GM19463 (cell line): ENCODE measurements around the gene NUP133.

ENCODE experiments used
- ATAC-seq: cut with Tn5 transposase; IDR thresholded peaks from one replicate; pipeline ENCODE4 v1.9.1; 2021; ENCODE audit warnings: mild to moderate bottlenecking, moderate library complexity; ENCODE audit not compliant: unreplicated experiment

The NUP133 gene

GRCh38 chr1:229454056-229454455 is 54.1 kb downstream of the NUP133 start:
- ATAC-seq, result no peak

GRCh38 chr1:229452956-229453801 is 55.0 kb downstream of the NUP133 start:
- ATAC-seq, result no peak

DNA sequence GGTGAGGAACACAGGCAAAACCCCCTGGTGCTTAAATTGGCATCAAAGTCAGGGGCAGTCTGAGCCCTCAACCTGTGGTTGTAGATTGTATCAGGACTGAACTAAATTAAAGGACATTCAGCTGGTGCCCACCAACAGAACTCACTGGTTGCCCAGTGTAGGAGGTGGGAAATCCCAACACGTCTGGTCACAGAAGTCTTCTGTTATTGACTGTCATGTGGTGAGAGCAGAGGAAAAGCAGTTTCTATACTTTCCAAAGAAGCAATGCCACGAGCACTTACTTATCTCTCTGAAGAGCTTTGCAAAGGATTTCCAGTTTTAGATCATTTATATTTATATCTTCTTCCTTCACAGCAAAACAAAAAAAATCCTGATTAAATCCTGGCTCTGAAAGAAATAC is 59.3 kb downstream of the NUP133 start:
- ATAC-seq, result no peak

- ATAC-seq, result no peak
Measured at GRCh38 chr1:229448354-229448753, 59.8 kb downstream of the NUP133 start.

- no peak for ATAC-seq
Measured at GRCh38 chr1:229447809-229448252, 60.3 kb downstream of the NUP133 start.

DNA sequence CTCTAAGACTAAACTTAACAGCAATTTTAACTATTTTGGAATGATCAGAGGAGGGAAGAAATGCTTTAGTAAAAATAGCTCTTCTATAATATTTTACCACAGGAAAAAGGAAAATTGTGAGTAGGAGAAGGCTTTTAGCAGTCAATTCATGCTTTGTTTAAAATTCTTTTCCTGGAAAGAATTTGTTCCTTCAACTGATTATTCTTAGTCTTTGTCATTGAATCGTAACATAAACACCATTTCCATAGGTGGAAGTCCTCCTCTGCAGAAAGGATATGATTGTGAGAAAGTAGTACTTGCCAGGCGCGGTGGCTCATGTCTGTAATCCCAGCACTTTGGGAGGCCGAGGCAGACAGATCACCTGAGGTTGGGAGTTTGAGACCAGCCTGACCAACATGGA is 62.3 kb downstream of the NUP133 start:
- no peak for ATAC-seq

DNA sequence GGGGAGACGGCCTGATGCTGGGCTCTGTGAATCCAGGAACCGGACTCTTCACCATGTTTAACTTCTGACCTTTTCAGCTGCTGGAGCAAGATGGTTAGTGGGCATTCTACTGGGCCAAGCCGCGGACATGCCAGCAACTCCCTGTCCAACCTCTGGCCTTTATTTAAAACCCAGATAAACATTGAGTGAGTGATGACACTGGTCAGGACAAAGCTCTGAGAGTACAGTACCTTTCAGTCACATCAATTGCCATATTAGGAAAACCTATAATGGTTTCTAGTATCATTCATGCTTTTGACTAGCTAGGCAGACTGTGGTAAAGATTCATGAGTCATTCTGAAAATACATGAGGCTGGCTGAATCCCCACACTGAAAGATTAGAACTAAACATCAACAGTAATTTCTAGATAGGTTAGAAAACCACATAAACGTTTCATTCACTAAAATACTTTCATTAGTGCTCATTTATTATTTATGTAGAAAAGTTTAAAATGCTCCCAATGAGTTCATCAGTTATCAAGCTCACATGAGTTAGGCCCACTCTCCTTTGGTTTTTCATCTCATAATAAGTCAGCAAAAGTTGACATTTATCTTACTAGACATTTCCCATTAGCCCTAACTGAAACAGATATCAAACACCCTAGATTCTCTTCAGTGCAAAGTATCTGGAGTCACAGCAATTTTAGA is 67.1 kb downstream of the NUP133 start:
- ATAC-seq, result peak; percentile 94

DNA sequence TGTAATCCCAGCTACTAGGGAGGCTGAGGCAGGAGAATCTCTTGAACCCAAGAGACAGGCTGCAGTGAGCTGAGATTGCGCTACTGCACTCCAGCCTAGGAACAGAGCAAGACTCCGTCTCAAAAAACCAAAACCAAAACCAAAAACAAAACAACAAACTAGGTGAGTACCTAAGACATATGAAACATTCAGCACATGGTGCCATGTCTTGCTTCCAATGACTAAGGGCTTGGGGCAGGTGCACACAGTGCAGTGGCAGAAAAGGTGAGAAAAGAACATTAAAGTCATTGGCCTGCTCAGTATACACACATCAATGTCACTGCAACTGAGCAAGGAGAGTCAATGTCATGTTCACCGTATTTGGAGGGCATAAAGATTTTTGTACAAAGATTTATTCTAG is 70.1 kb downstream of the NUP133 start:
- no peak for ATAC-seq

- no peak for ATAC-seq
Measured at GRCh38 chr1:229437443-229437842, 70.7 kb downstream of the NUP133 start.

- ATAC-seq, result no peak
Measured at GRCh38 chr1:229436201-229436600, 71.9 kb downstream of the NUP133 start.

DNA sequence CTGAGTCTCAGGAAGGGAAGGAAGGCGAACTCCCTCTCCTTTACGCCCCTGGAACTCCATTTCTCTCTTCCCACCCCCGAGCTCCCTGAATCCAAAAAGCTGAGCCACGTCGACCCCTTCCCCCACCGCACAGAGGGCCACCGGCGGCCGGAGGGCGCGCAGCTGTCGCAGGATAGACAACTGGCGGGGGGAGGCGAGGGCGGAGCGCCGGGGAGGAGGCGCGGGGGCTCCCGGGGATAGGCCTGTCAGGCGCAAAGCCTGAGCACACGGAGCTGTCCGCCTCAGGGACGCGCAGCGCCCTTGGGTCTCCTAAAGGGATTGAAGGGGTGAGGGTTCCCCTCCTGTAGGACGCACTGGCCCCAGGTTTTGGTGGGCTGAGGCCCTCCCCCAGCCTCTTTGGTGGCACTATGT is 73.5 kb downstream of the NUP133 start:
- ATAC-seq, result no peak

DNA sequence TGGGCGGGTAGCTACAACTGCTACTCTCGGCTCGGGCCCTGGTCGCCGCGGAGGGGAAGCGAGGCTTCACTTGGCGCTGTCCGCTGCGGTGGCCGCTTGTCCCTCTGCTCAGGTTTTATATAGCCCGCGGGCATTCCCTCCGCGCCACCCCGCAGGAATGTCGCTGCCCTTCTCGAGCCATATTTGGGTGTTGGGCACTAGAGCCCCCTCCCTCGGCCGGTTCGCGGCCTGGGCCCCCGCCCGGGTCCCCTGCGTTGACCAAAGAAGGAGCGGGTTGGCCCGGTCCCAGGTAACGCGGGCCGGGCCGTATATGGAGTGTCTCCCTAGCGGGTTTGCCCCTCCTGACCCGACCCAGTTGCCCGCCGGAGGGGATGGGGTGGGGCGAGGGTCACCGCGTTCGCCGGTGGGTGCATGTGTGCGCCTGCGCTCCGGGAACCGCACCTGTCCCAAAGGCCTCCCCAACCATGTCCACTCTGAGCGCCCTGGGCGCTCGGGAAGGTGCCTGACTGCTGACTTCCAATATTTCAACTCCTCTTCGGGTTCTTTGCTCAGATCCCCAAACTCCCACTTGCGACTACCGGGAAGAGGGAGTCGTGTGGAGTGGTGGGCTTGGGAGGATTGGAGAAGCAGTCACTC is 74.0 kb downstream of the NUP133 start, which contains the start of gene ACTA1:
Gene ACTA1 (minus strand): TSS at position 90 of the 636 bp plus-strand sequence. CDS start 979 bp downstream, outside the sequence.
- ATAC-seq, result no peak

DNA sequence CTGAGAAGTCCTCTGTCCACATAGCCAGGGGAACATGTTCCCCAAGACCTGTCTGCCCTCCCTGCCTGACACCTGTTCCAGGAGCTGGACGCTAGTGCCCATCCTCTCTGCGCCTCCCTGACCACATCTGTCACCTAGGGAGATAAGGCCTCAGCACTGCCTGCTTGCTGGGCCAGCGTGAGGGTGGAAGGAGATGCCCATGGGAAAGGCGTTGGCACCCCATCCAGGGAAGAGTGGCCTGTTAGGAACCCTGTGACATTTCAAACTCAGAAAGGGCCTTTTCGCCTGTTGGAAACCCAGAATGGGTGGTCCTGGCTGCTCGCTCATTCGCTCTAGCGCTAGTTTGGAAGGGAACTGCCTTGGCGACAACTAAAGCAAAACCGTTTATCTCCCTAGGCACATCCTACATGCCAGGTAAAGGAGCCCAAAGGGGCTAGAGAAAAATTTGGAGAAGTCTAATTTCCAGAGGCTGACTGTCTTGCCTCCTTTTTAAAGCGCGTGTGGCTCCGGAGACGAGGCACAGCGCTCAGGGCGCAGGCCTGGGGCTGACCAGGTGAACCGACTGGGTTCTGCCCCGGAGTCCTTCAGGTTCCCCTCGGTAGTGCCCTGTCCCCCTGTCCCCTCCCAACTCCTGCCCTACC is 74.7 kb downstream of the NUP133 start:
- no peak for ATAC-seq

GRCh38 chr1:229432905-229433304 is 75.2 kb downstream of the NUP133 start:
- no peak for ATAC-seq

DNA sequence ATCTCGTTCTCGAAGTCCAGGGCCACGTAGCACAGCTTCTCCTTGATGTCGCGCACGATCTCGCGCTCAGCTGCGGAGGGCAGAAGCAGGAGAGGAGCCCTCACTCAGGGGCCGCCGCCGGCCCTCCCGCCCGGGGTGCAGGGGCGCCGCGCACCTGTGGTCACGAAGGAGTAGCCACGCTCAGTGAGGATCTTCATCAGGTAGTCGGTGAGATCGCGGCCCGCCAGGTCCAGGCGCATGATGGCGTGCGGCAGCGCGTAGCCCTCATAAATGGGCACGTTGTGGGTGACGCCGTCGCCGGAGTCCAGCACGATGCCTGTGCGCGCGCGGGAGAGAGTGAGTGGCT is 76.1 kb downstream of the NUP133 start:
- no peak for ATAC-seq

DNA sequence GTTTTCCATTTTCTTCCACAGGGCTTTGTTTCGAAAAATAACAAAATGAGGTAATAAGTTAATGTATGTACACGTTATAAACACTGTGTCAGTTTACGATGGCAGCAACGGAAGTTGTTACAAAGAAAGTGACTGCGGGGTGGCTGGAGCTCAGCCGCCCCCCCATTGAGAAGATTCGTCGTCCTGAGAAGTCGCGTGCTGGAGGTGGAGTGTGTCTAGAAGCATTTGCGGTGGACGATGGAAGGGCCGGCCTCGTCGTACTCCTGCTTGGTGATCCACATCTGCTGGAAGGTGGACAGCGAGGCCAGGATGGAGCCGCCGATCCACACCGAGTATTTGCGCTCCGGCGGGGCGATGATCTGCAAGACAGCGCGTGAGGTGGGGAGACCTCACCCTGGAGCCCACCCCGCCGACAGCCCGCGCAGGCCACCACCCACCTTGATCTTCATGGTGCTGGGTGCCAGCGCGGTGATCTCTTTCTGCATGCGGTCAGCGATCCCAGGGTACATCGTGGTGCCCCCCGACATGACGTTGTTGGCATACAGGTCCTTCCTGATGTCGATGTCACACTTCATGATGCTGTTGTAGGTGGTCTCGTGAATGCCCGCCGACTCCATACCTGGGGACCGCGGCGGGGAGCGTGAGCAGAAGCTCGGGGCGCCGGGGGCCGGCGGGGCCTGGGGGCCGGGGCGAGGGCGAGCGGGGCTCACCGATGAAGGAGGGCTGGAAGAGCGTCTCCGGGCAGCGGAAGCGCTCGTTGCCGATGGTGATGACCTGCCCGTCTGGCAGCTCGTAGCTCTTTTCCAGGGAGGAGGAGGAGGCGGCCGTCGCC is 76.6 kb downstream of the NUP133 start:
- ATAC-seq, result no peak

- ATAC-seq, result no peak
Measured at GRCh38 chr1:229430761-229431283, 77.3 kb downstream of the NUP133 start.

DNA sequence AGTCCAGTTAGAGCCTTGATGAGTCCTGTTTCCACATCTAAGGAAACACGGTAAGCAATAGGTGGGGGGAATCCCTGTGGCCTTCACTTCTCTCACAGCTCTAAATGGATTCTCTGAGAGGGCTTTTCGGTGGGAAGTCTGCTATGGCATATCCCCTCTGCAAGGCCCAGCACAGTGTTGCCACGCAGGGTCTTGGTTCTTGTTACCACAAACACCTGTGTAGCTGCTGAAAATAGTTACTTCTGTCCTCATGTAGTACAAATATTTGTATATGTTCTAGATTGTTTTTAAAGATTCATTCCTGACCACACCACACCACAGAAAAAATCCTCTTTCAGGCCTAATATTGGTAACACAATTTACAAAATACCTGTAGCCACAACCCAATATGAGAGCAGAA is 79.9 kb downstream of the NUP133 start:
- ATAC-seq, result no peak

GRCh38 chr1:229427572-229427971 is 80.6 kb downstream of the NUP133 start:
- no peak for ATAC-seq

GRCh38 chr1:229425564-229426159 is 82.5 kb downstream of the NUP133 start:
- ATAC-seq, result no peak
